H1 (cell line): ENCODE measurements around the gene LOXL1. TPM values are rescaled to one million over a fixed set of nuclear protein-coding genes. Genes with fewer than 3 reads are reported as not detected.

Source experiments
- CTCF ChIA-PET: fragments of 300-600 bp; sonication (Branson Sonifier 250); formaldehyde crosslinking; loops from one replicate; lab custom pipeline; 2021; ENCODE audit not compliant: partially characterized antibody; lab: Charles Lee
- POLR2A ChIA-PET: fragments of 300-600 bp; sonication (Branson Sonifier 250); formaldehyde crosslinking; loops from one replicate; lab custom pipeline; 2021; ENCODE audit warnings: inconsistent platforms; ENCODE audit not compliant: partially characterized antibody; lab: Charles Lee
- DNase-seq, 2 experiments: peaks; one replicate each; pipeline versions ENCODE4 v3.0.0 to v3.0.0-alpha.2; 2010 to 2022; ENCODE audit warnings: low spot score in 2 of 2, low read depth in 1 of 2, mixed read lengths in 1 of 2
- FAIRE-seq: peaks from 2 replicates; lab custom pipeline; 2011; peaks lifted over from hg19 to GRCh38; lab: Jason Lieb, UNC
- H2AFZ ChIP-seq: 2 replicates; pipeline ENCODE4 v1.8.1; 2012; ENCODE audit warnings: low read length, inconsistent platforms
- H2AK5ac ChIP-seq: 2 replicates; pipeline ENCODE4 v1.6.1; 2013; ENCODE audit warnings: low read depth, low read length
- H2BK120ac ChIP-seq: replicated peaks from 2 replicates; pipeline ENCODE3; 2013; ENCODE audit warnings: low read depth, low read length, inconsistent platforms
- H2BK12ac ChIP-seq: 2 replicates; pipeline ENCODE4 v1.6.1; 2013; ENCODE audit warnings: low read depth, low read length
- H2BK15ac ChIP-seq: 2 replicates; pipeline ENCODE4 v1.6.1; 2013; ENCODE audit warnings: low read length
- H2BK20ac ChIP-seq: 2 replicates; pipeline ENCODE4 v1.6.1; 2013; ENCODE audit warnings: low read length
- H2BK5ac ChIP-seq: 2 replicates; pipeline ENCODE4 v1.6.1; 2013; ENCODE audit warnings: low read depth, low read length
- H3K14ac ChIP-seq: 2 replicates; pipeline ENCODE4 v1.6.1; 2013; ENCODE audit warnings: inconsistent platforms; ENCODE audit not compliant: insufficient read length
- H3K18ac ChIP-seq: 2 replicates; pipeline ENCODE4 v1.6.1; 2013; ENCODE audit warnings: low read length; ENCODE audit errors: extremely low read depth
- H3K23ac ChIP-seq: 2 replicates; pipeline ENCODE4 v1.6.1; 2013; ENCODE audit warnings: inconsistent platforms; ENCODE audit not compliant: insufficient read length
- H3K23me2 ChIP-seq: 2 replicates; pipeline ENCODE4 v1.6.1; 2013; ENCODE audit warnings: low read depth, low read length
- H3K27ac ChIP-seq: 2 replicates; pipeline ENCODE4 v1.6.1; 2011; ENCODE audit warnings: low read depth, low read length, inconsistent platforms
- H3K27me3 ChIP-seq, 4 experiments: replicated peaks in 1 of 4; 1 replicate in 1 of 4; 2 replicates in 3 of 4; pipeline versions ENCODE4 v1.6.1 to v1.8.1; 2011 to 2013; ENCODE audit warnings: low read length in 3 of 4, mild to moderate bottlenecking in 3 of 4, inconsistent platforms in 2 of 4, mixed read lengths in 2 of 4, moderate library complexity in 1 of 4; ENCODE audit not compliant: control insufficient read depth in 3 of 4, insufficient read depth in 3 of 4; ENCODE audit errors: extremely low read depth in 1 of 4
- H3K36me3 ChIP-seq, 4 experiments: 2 replicates each; pipeline versions ENCODE4 v1.6.1 to v1.8.1; 2011 to 2013; ENCODE audit warnings: mild to moderate bottlenecking in 4 of 4, low read length in 3 of 4, moderate library complexity in 2 of 4, control low read depth in 1 of 4, inconsistent platforms in 1 of 4; ENCODE audit not compliant: insufficient read depth in 4 of 4, control insufficient read depth in 2 of 4
- H3K4ac ChIP-seq: replicated peaks from 2 replicates; pipeline ENCODE3; 2013; ENCODE audit warnings: low read length, low read depth, mixed read lengths, inconsistent platforms; ENCODE audit not compliant: insufficient read length
- H3K4me1 ChIP-seq, 4 experiments: replicated peaks in 1 of 4; 1 replicate in 1 of 4; 2 replicates in 3 of 4; pipeline versions ENCODE4 v1.6.1 to v1.8.1; 2011 to 2013; ENCODE audit warnings: low read length in 3 of 4, inconsistent platforms in 2 of 4, mixed read lengths in 1 of 4; ENCODE audit not compliant: insufficient read depth in 4 of 4, control insufficient read depth in 3 of 4
- H3K4me2 ChIP-seq, 2 experiments: 2 replicates each; pipeline versions ENCODE4 v1.6.1 to v1.8.1; 2011 to 2013; ENCODE audit warnings: low read depth in 2 of 2, low read length in 2 of 2, control low read depth in 1 of 2, inconsistent platforms in 1 of 2, mild to moderate bottlenecking in 1 of 2; ENCODE audit not compliant: insufficient read depth in 1 of 2
- H3K4me3 ChIP-seq, 4 experiments: fragments of 200-600, 300-600 bp in 1 of 4; sonication (generic), shearing (Covaris generic), sonication (Bioruptor Twin) in 1 of 4; 2 replicates each; pipeline versions ENCODE4 v1.5.1 to v1.8.1; 2011 to 2016; ENCODE audit warnings: low read length in 4 of 4, low read depth in 3 of 4, control low read depth in 2 of 4, inconsistent platforms in 2 of 4, mild to moderate bottlenecking in 2 of 4, mixed read lengths in 1 of 4, moderate library complexity in 1 of 4; ENCODE audit not compliant: insufficient read depth in 2 of 4; ENCODE audit errors: extremely low read depth in 1 of 4
- H3K56ac ChIP-seq: replicated peaks from 2 replicates; pipeline ENCODE3; 2013; ENCODE audit warnings: low read depth, mild to moderate bottlenecking, mixed read lengths, low read length, inconsistent platforms; ENCODE audit not compliant: insufficient read length
- H3K79me1 ChIP-seq: 2 replicates; pipeline ENCODE4 v1.6.1; 2013; ENCODE audit warnings: low read depth, low read length, control low read depth
- H3K79me2 ChIP-seq, 2 experiments: 2 replicates each; pipeline versions ENCODE4 v1.6.1 to v1.8.1; 2012 to 2013; ENCODE audit warnings: low read length in 2 of 2, mild to moderate bottlenecking in 2 of 2, inconsistent platforms in 1 of 2; ENCODE audit not compliant: insufficient read depth in 2 of 2, control insufficient read depth in 1 of 2
- H3K9ac ChIP-seq, 4 experiments: replicated peaks in 1 of 4; 1 replicate in 1 of 4; 2 replicates in 3 of 4; pipeline versions ENCODE4 v1.6.1 to v1.8.1; 2011 to 2013; ENCODE audit warnings: low read depth in 3 of 4, low read length in 3 of 4, control low read depth in 2 of 4, mild to moderate bottlenecking in 2 of 4, moderate library complexity in 2 of 4, inconsistent platforms in 1 of 4; ENCODE audit errors: extremely low read depth in 1 of 4
- H3K9me3 ChIP-seq, 2 experiments: 2 replicates each; pipeline versions ENCODE4 v1.6.1 to v1.8.1; 2012 to 2013; ENCODE audit warnings: mild to moderate bottlenecking in 2 of 2, moderate library complexity in 2 of 2, control low read depth in 1 of 2, inconsistent platforms in 1 of 2, low read depth in 1 of 2, low read length in 1 of 2, mixed read lengths in 1 of 2; ENCODE audit not compliant: insufficient read depth in 2 of 2
- H4K20me1 ChIP-seq, 2 experiments: replicated peaks in 1 of 2; 2 replicates each; pipeline versions ENCODE3 to v1.8.1; 2011 to 2013; ENCODE audit warnings: inconsistent platforms in 2 of 2, low read length in 2 of 2, mild to moderate bottlenecking in 1 of 2; ENCODE audit not compliant: insufficient read depth in 2 of 2, control insufficient read depth in 1 of 2
- H4K5ac ChIP-seq: 2 replicates; pipeline ENCODE4 v1.6.1; 2013; ENCODE audit warnings: low read length, low read depth, mixed read lengths, inconsistent platforms; ENCODE audit not compliant: insufficient read length
- H4K8ac ChIP-seq: 2 replicates; pipeline ENCODE4 v1.8.0; 2013; ENCODE audit warnings: mild to moderate bottlenecking, moderate library complexity, low read length, inconsistent platforms; ENCODE audit not compliant: insufficient read depth; ENCODE audit errors: extremely low read depth
- H4K91ac ChIP-seq: replicated peaks from 2 replicates; pipeline ENCODE3; 2013; ENCODE audit warnings: low read length, mixed read lengths, inconsistent platforms; ENCODE audit not compliant: insufficient read length
- CBX5 ChIP-seq: fragments of 300-800, 300-1000 bp; sonication (generic); IDR thresholded peaks from 2 replicates; pipeline ENCODE4 v1.7.1; 2016; ENCODE audit warnings: antibody characterized with exemption, low read length, low read depth
- CTBP2 ChIP-seq: IDR thresholded peaks from 2 replicates; pipeline ENCODE4 v1.7.0; 2011; ENCODE audit warnings: borderline replicate concordance, mild to moderate bottlenecking, moderate library complexity, mixed read lengths, low read length; ENCODE audit not compliant: insufficient read depth, insufficient read length
- EGR1 ChIP-seq: IDR thresholded peaks from 2 replicates; pipeline ENCODE4 v1.6.1; 2011; ENCODE audit warnings: low read depth, low read length, borderline replicate concordance
- EP300 ChIP-seq, 2 experiments: IDR thresholded peaks; 1 replicate in 1 of 2; 2 replicates in 1 of 2; pipeline ENCODE4 v1.6.1; 2011 to 2012; ENCODE audit warnings: low read depth in 2 of 2, low read length in 2 of 2, mild to moderate bottlenecking in 2 of 2, borderline replicate concordance in 1 of 2, inconsistent platforms in 1 of 2, moderate library complexity in 1 of 2
- HDAC6 ChIP-seq: IDR thresholded peaks from one replicate; pipeline ENCODE4 v1.7.1; 2012; ENCODE audit warnings: low read depth, mild to moderate bottlenecking, inconsistent platforms, low read length, moderate library complexity
- KDM1A ChIP-seq: fragments of 200-600, 300-600 bp; sonication (generic); IDR thresholded peaks from 2 replicates; pipeline ENCODE4 v1.7.1; 2016; ENCODE audit warnings: mild to moderate bottlenecking, low read length, borderline replicate concordance
- POLR2AphosphoS5 ChIP-seq: IDR thresholded peaks from 2 replicates; pipeline ENCODE4 v1.6.1; 2011; ENCODE audit warnings: low read depth, low read length
- POU5F1 ChIP-seq: IDR thresholded peaks from 2 replicates; pipeline ENCODE4 v1.6.1; 2011; ENCODE audit warnings: low read depth, mild to moderate bottlenecking, low read length, moderate library complexity
- SIRT6 ChIP-seq: IDR thresholded peaks from one replicate; pipeline ENCODE4 v1.7.1; 2012; ENCODE audit warnings: low read length, inconsistent platforms
- SP4 ChIP-seq: IDR thresholded peaks from 2 replicates; pipeline ENCODE4 v1.6.1; 2012; ENCODE audit warnings: low read length, inconsistent platforms
- TAF1 ChIP-seq: IDR thresholded peaks from 2 replicates; pipeline ENCODE4 v1.6.1; 2011; ENCODE audit warnings: mild to moderate bottlenecking, low read depth, low read length
- WGBS, 2 experiments: shearing (Covaris generic) in 1 of 2; methylation state at CpG; one replicate each; pipeline versions ENCODE4 v1.1.6 to v1.1.7; 2013 to 2015; ENCODE audit warnings: low lambda C conversion rate in 2 of 2, mixed read lengths in 2 of 2, inconsistent platforms in 1 of 2, low coverage in 1 of 2, missing lambda C conversion rate in 1 of 2; ENCODE audit not compliant: insufficient replicate concordance in 2 of 2, insufficient coverage in 1 of 2, insufficient read length in 1 of 2; ENCODE audit errors: extremely low coverage in 1 of 2, missing lambda C conversion rate in 1 of 2; 5-methylcytosine and 5-hydroxymethylcytosine counted together
- polyA plus RNA-seq, 7 experiments: library from polyadenylated mRNA; depleted of rRNA in 3 of 7; stranded (reverse) in 5 of 7; unstranded in 2 of 7; fragments of >200 nt in 5 of 7; fragments of 200-250 nt in 2 of 7; gene quantifications; 1 replicate in 5 of 7; 2 replicates in 1 of 7; 4 replicates in 1 of 7; pipeline versions ENCODE4 v1.2.1 to v1.2.3, GENCODE V29; 2011 to 2013; ENCODE audit warnings: missing spikeins in 2 of 7, mixed read lengths in 2 of 7
- total RNA-seq: library from RNA; stranded (reverse); fragmentation: NEBNext Ultra II Directional; extraction: Animal tissue kit (Norgen Biotek cat#: 25700); gene quantifications from 2 replicates; pipeline ENCODE4 v1.2.1, GENCODE V29; 2021

Gene LOXL1
- total and polyA plus RNA-seq, 2 of the 8 experiments (the other 6 are each of a cell fraction or from before 2014, with no cell fraction given), result 8.1 to 14.4 TPM

- Histone ChIP-seq H3K36me3 (no peaks in the 10 kb centered on the region), H3K4me1 (no peaks in the 10 kb centered on the region; a peak in 1 of 7 replicates), H2AFZ (no peak overlapping the region), H2BK12ac (no peak overlapping the region), H4K20me1 (no peaks in the 10 kb centered on the region), H3K56ac (no peak overlapping the region), H4K91ac (no peak overlapping the region), H2BK15ac (no peak overlapping the region), H4K5ac (no peak overlapping the region), H3K18ac (no peak overlapping the region), H3K4me3 (no peak overlapping the region), H3K9ac (no peak overlapping the region), H2BK20ac (no peak overlapping the region), H3K23ac (no peak overlapping the region), H3K27ac (no peak overlapping the region), H3K23me2 (no peaks in the 10 kb centered on the region), H3K27me3 (no peaks in the 10 kb centered on the region; a peak in 1 of 7 replicates), H4K8ac (no peak overlapping the region; the same call in 1 of the 2 replicates), H3K9me3 (no peaks in the 10 kb centered on the region), H3K4me2 (no peak overlapping the region), H3K79me1 (no peaks in the 10 kb centered on the region), H2AK5ac (no peak overlapping the region), H3K79me2 (no peaks in the 10 kb centered on the region), H2BK5ac (no peak overlapping the region), H3K14ac (no peak overlapping the region), H2BK120ac (no peak overlapping the region), H3K4ac (no peak overlapping the region)
- POLR2A ChIA-PET, result interaction anchor here (1.1 kb wide), 1 partner anchor 49 kb away, joined by 3 read pairs; no protein-coding TSS in a partner anchor
- CTCF ChIA-PET, result interaction anchor here (0.6 to 5.5 kb wide), 10 partner anchors 8 to 57 kb away, joined by 3 to 56 read pairs (median 8); partner anchors contain the start of gene PML
- DNase-seq, result no peak
- no peak for FAIRE-seq
- no peak for TF ChIP-seq POU5F1
- no peak for TF ChIP-seq CBX5
- no peak for TF ChIP-seq EGR1
- TF ChIP-seq EP300 (IDR thresholded peaks at IDR 0.05; ENCODE audit: borderline replicate concordance in 1 of 2, low read depth in 2 of 2, low read length in 2 of 2), result no peak
- TF ChIP-seq SP4, result no peak
- TF ChIP-seq TAF1, result no peak
- TF ChIP-seq HDAC6, result no peak
- TF ChIP-seq KDM1A, result no peak
- no peak for TF ChIP-seq SIRT6
- TF ChIP-seq CTBP2, result no peak
- no peak for TF ChIP-seq POLR2AphosphoS5
- whole genome bisulfite sequencing, 2 experiments, result 85% methylated on average over 8 of the region's 8 CpGs; no CpG with 5 or more reads in 1 of the 2 experiments
Observed at GRCh38 chr15:73982222-73982962, 56.1 kb downstream of the LOXL1 start.
